HG03196 (cell line): ENCODE measurements around the gene OXGR1.
"Not testable (repeated sequence)": the region's sequence is repeated elsewhere in the genome, so short reads cannot be mapped to it uniquely, and the experiment has no call there.

Experiments
- ATAC-seq: cut with Tn5 transposase; IDR thresholded peaks from one replicate; pipeline ENCODE4 v1.9.1; 2021; ENCODE audit not compliant: unreplicated experiment

Gene OXGR1

GRCh38 chr13:96994017-96994857, at the start of gene OXGR1:
Gene OXGR1, minus strand, starts transcription at chr13:96994476. Its CDS starts 6,717 bp downstream, at chr13:96987759.
- no peak for ATAC-seq

DNA sequence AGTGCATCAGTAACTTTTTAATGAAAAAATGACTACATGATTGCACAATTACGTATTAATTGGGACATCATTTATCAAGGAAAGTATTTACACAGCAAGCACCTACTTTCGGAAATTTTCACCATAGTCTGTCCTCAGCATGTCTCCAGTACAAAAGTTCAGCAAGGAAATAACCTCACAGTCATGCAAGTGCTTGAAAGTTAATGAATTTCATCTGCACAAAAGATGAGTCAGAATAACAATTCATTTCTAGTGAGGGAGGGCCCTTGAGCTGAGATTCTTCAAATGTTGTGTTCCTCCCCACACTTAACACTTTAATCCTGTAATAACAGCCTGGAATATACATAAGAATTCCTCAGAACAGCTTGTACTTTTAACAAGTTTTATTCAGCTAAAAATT, 49.0 kb upstream of the OXGR1 start:
- no peak for ATAC-seq

DNA sequence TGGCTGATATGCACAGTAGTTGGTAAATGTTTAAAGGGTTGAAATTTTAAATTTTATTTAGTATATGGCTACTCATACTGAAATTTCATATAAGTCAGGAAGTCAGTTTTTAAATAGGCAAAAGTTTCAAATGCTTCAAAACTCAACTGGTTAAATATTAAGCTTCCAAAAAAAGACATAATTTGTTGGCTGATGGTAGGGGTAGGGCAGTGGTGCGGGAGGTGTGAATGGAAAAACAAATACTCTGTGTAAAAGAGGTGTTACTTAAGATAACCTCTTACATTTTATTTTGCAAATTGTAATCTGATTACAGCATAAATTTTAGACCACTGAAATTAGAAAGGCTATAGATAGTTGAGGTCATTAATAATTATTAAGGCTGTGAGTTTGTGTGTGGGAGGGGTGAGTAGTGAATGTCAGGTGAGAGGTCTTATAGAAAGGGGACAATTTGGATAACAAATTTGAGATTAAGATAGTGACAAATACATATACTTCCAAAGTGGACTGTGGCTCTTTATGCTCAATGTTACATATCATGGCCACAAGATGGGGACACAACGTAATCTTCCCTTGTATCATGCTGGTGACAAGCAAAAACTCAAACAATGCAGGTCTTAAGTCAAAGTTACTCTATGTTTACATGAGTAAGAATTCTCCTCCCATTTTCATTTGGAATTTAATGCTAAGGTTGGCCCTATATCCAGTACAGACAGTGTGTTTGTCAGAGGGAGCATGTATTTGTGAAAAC, 36.6 kb upstream of the OXGR1 start:
- no peak for ATAC-seq

GRCh38 chr13:97028441-97029299, 34.4 kb upstream of the OXGR1 start:
- ATAC-seq, result no peak

DNA sequence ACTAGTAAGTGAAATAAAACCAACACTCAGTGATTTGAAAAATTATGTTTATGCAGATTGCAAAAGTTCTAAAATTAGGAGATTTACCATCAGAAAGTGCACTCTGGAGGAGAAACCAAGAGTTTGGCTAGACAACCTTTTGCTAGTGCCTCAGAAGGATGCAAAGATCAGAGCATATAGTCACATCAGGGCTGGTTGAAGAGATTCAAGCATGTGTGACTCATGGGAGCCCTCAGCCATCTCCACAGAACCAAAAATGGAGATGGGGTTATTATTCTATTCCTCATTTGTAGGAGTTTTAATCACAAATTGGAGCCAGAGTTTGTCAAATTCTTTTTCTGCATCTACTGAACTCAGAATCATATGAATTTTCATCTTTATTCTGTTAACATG, 32.9 kb upstream of the OXGR1 start:
- no peak for ATAC-seq

- no peak for ATAC-seq
Observed at GRCh38 chr13:97026531-97027161, 32.4 kb upstream of the OXGR1 start.

DNA sequence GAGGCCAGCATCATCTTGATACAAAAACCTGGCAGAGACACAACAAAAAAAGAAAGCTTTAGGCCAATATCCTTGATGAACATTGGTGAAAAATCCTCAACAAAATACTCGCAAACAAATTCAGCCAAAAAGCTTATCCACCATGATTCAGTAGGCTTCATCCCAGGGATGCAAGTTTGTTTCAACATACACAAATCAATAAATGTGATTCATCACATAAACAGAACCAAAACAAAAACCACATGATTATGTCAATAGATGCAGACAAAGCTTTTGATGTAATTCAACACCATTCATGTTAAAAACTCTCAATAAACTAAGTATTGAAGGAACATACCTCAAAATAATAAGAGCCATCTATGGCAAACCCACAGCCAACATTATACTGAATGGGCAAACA, 29.5 kb upstream of the OXGR1 start:
- ATAC-seq, result not testable (repeated sequence)

DNA sequence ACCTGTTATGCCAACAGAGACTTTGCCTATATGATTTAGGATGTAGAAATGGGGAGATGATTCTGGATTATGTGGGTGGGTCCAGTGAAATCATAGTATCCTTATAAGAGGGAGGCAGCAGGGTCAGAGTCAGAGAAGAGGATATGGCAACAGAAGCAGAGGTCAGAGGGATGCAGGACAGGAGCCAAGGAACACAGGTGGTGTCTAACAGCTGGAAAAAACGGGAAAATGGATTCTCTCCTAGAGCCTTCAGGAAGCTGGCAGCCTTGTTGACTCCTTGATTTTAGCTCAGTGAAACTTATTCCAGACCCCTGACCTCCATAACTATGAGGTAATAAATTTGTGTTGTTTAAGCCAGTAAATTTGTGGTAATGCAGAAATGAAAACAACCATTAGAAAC, 28.8 kb upstream of the OXGR1 start:
- ATAC-seq, result no peak

DNA sequence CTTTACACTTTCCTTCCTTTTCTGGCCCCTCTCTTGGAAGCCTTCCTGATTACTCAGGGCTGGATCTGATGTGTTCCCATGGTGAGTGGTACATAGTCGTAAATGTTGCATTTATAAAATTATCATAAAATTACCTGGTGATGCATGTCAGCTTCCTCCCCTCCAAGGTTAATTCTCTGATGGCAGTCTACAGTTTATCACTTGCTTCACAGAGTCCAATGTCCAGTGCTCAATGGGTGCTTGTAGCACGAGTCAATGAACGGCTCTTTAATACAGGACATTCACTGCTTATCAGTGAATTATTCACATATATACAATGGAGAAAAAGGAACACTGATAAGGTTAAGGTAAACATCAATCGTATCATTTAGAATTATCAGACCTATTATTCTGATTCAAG, 27.0 kb upstream of the OXGR1 start:
- ATAC-seq, result no peak

DNA sequence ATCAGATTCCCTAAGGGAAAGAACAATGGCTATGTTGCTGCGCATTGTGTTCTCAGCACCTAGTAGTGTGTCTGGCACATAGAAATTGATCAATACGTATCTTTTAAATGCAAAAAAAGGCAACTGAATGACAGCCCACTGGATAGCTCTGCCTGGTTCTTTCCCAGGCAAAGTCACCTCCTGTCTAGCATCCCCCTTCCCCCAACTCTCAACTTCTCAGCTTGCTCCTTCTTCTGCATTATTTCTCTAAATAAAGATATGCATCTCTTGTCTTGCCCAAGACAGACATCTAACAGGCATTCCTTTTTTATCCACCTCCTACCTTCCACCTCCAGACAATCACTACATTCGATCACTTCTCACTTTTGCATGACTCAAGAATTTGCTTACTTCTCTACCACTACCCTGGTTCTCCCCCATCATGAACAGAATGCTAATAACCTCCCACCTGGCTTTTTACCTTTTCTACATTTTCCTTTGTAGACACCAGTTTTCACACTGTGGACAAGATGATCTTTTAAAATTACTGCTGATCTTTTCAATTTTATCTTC, 26.5 kb upstream of the OXGR1 start:
- ATAC-seq, result no peak

DNA sequence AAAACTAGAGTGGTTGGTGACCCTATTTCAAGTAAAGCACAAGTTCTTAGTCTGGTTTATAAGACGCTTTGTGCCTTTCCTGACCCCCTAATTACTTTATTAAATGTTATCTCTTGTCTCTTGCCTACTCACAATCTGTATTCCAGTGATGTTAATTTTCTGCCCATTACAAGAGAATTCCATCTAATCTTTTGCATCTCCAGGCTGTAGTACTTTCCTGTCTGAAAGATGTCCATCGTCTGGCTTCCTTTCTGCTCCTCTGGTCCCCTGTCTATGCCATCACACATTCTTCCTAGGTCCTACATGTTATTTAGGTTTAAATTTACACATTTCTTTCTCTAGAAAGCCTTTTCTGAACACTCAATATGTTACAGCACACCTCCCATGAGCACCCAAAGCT, 25.9 kb upstream of the OXGR1 start:
- no peak for ATAC-seq

- ATAC-seq, result no peak
Observed at GRCh38 chr13:97019236-97019635, 25.0 kb upstream of the OXGR1 start.

- ATAC-seq, result no peak
Observed at GRCh38 chr13:97018029-97018819, 23.9 kb upstream of the OXGR1 start.

DNA sequence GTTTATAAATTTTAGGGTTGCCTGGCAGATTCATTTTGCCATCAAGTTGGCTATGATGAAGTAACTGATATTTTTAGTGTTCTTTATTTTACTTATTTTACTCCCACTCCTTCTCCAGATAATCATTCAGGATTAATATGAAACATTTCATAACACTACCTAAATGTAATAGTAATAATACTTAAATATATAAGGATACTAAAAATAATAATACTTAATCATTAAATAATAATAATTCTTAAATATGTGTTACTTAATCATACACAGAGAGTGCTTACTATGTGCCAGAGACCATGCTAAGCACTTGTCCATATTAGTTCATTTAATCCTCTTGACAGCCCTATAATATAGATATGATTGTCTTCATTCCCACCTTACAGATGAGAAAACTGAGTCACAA, 23.0 kb upstream of the OXGR1 start:
- no peak for ATAC-seq

GRCh38 chr13:97015661-97016350, 21.5 kb upstream of the OXGR1 start:
- ATAC-seq, result no peak

- no peak for ATAC-seq
Observed at GRCh38 chr13:97012251-97013048, 18.2 kb upstream of the OXGR1 start.

DNA sequence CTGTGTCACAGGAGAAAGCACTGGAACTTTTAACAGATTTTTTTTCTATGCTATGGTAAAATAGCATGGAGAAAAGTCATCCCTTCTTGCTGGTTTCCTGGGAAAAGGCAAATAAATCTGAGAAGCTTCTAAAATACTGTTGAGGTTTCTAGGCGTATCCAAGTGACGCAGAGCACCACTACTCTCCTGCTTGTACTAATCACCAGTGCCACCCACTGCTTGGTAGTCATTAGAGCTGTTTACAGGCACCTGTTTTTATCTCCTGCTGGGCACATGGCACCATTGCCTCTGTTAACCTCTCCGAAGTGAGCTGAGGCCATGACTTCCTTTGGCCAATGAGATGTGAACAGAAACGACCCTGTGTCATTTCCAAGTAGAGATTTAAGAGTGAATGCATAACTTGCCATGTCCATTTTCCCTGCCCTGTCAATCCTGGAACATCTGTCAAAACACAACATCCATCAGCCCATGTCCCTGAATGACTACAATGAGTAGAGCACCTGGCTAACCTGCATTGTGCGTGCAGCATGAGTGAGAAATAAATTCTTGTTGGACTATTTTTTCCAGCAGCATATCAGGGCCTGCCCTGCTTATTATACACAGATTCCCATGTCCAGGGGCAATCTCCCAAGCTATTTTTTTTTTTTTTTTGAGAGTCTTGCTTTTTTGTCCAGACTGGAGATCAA, 17.3 kb upstream of the OXGR1 start:
- no peak for ATAC-seq

- no peak for ATAC-seq
Observed at GRCh38 chr13:97008643-97009042, 14.4 kb upstream of the OXGR1 start.
